DMS53 treated with DMSO at 0.1 percent for 48 hours (cell line): Measurements from ENCODE around the gene KRT78.
A peak's percentile ranks its signal among the peaks of the same experiment; 100 is the strongest.

Source experiments
- DNase-seq: peaks from one replicate; lab custom pipeline; 2025; ENCODE audit not compliant: unreplicated experiment; lab: John Stamatoyannopoulos, UW

KRT78 gene

GRCh38 chr12:52813885-52814709, 34.7 kb downstream of the KRT78 start, which contains the start of gene KRT4:
TSS of gene KRT4 (minus strand) at chr12:52814116. CDS start at chr12:52814058, 58 bp downstream.
- DNase-seq: peak; percentile 77

- no peak for DNase-seq
Measured at GRCh38 chr12:52813203-52813819, 35.5 kb downstream of the KRT78 start.

GRCh38 chr12:52812749-52813148, 36.0 kb downstream of the KRT78 start:
- no peak for DNase-seq

GRCh38 chr12:52812073-52812400, 36.8 kb downstream of the KRT78 start:
- DNase-seq: no peak

- DNase-seq: no peak
Measured at GRCh38 chr12:52811191-52812072, 37.4 kb downstream of the KRT78 start.

GRCh38 chr12:52810554-52810953, 38.2 kb downstream of the KRT78 start:
- DNase-seq: no peak

- DNase-seq: no peak
Measured at GRCh38 chr12:52809166-52809565, 39.6 kb downstream of the KRT78 start.

GRCh38 chr12:52808573-52809160, 40.1 kb downstream of the KRT78 start:
- no peak for DNase-seq

- DNase-seq: no peak
Measured at GRCh38 chr12:52807544-52808470, 41.0 kb downstream of the KRT78 start.

GRCh38 chr12:52806821-52807543, 41.8 kb downstream of the KRT78 start:
- no peak for DNase-seq

GRCh38 chr12:52806169-52806811, 42.5 kb downstream of the KRT78 start:
- DNase-seq: no peak

GRCh38 chr12:52805739-52806138, 43.1 kb downstream of the KRT78 start:
- no peak for DNase-seq

- DNase-seq: no peak
Measured at GRCh38 chr12:52805000-52805399, 43.8 kb downstream of the KRT78 start.

- no peak for DNase-seq
Measured at GRCh38 chr12:52802442-52802841, 46.4 kb downstream of the KRT78 start.

- no peak for DNase-seq
Measured at GRCh38 chr12:52801773-52802172, 47.0 kb downstream of the KRT78 start.

GRCh38 chr12:52800259-52800917, 48.4 kb downstream of the KRT78 start:
- DNase-seq: no peak

GRCh38 chr12:52799505-52800211, 49.1 kb downstream of the KRT78 start:
- DNase-seq: no peak
